Spleen (tissue), 11 donors: ENCODE measurements around the gene NKAIN4. TPM values are rescaled to one million over a fixed set of nuclear protein-coding genes. Genes with fewer than 3 reads are reported as not detected.

Experiments
- DNase-seq: peaks from one replicate; pipeline ENCODE4 v3.0.0-alpha.2; 2020
- H3K27ac ChIP-seq, 8 donors: fragments of 200-600 bp; sonication (generic) in 7 of 8; 1 replicate in 4 of 8; 2 replicates in 4 of 8; pipeline versions ENCODE4 v1.5.0 to v1.8.0; 2016 to 2021; ENCODE audit warnings: inconsistent platforms in 4 of 8, mild to moderate bottlenecking in 4 of 8, moderate library complexity in 1 of 8
- H3K27me3 ChIP-seq, 7 donors: fragments of 200-600 bp; sonication (generic) in 6 of 7; replicated peaks in 1 of 7; 1 replicate in 4 of 7; 2 replicates in 3 of 7; pipeline versions ENCODE4 v1.5.0 to v1.8.0; 2016 to 2021; ENCODE audit warnings: inconsistent platforms in 3 of 7, mild to moderate bottlenecking in 1 of 7
- H3K36me3 ChIP-seq, 6 donors: fragments of 200-600 bp; sonication (generic) in 5 of 6; 1 replicate in 4 of 6; 2 replicates in 2 of 6; pipeline versions ENCODE4 v1.5.0 to v1.8.0; 2016 to 2021; ENCODE audit warnings: inconsistent platforms in 2 of 6
- H3K4me1 ChIP-seq, 6 donors: fragments of 200-600 bp; sonication (generic) in 5 of 6; 1 replicate in 3 of 6; 2 replicates in 3 of 6; pipeline versions ENCODE4 v1.5.0 to v1.8.0; 2016 to 2021; ENCODE audit warnings: inconsistent platforms in 3 of 6
- H3K4me3 ChIP-seq, 8 donors: fragments of 200-600 bp; sonication (generic) in 7 of 8; 1 replicate in 4 of 8; 2 replicates in 4 of 8; pipeline versions ENCODE4 v1.5.0 to v1.8.0; 2016 to 2021; ENCODE audit warnings: inconsistent platforms in 4 of 8, mild to moderate bottlenecking in 4 of 8, moderate library complexity in 2 of 8
- H3K9me3 ChIP-seq, 8 donors: fragments of 200-600 bp; sonication (generic) in 7 of 8; 1 replicate in 4 of 8; 2 replicates in 4 of 8; pipeline versions ENCODE4 v1.5.0 to v1.8.0; 2016 to 2021; ENCODE audit warnings: inconsistent platforms in 4 of 8
- CTCF ChIP-seq, 11 experiments: fragments of 200-600 bp in 7 of 11; fragments of 450-650 bp in 4 of 11; sonication (generic) in 4 of 11; IDR thresholded peaks in 8 of 11; conservative IDR thresholded peaks in 3 of 11; 1 replicate in 7 of 11; 2 replicates in 4 of 11; pipeline versions ENCODE4 v1.4.0 to v1.8.0; 2016 to 2021; ENCODE audit warnings: antibody characterized with exemption in 11 of 11, inconsistent platforms in 4 of 11, mild to moderate bottlenecking in 1 of 11
- POLR2A ChIP-seq, 3 donors: fragments of 450-650 bp; IDR thresholded peaks; one replicate each; pipeline ENCODE4 v1.5.1; 2017; ENCODE audit warnings: antibody characterized with exemption in 3 of 3, mild to moderate bottlenecking in 1 of 3
- POLR2AphosphoS5 ChIP-seq, 3 donors: sonication (generic); formaldehyde crosslinking; IDR thresholded peaks; one replicate each; pipeline ENCODE4 v1.5.1; 2017; ENCODE audit warnings: antibody characterized with exemption in 3 of 3
- WGBS, 5 donors: extraction: QIAGEN DNeasy Blood & Tissue Kit in 3 of 5; methylation state at CpG; one replicate each; pipeline versions ENCODE4 v1.1.5 to v1.1.7; 2013 to 2018; 5-methylcytosine and 5-hydroxymethylcytosine counted together
- intact Hi-C: fragments of 100-400 bp; cut with DNase I; formaldehyde crosslinking; loops from one replicate; pipeline ENCODE4 v1.15.0; 2023; ENCODE audit warnings: low total_unique reads
- polyA plus RNA-seq, 3 donors: library from polyadenylated mRNA; stranded (reverse); fragments of 200-250 nt; gene quantifications; one replicate each; pipeline ENCODE4 v1.2.1, GENCODE V29; 2013
- total RNA-seq, 7 donors: library from RNA; depleted of rRNA in 3 of 7; stranded (reverse); fragments of >200 nt in 3 of 7; fragmentation: NEBNext Ultra II Directional in 4 of 7; extraction: Animal tissue kit (Norgen Biotek cat#: 25700) in 4 of 7; gene quantifications; one replicate each; pipeline versions ENCODE4 v1.1.0 to v1.2.1, GENCODE V29; 2016 to 2021
- donor health status: healthy with polysubstance abuse.
- donor health status: DM: no; HTN: no; CAD: no; lungs with moderate emphysema.
- donor health status: DM: no; HTN: no; CAD: no.
- donor health status: Bipolar disorder and iron deficiency.
- donor health status: healthy.
- donor health status: DM: no; HTN: no; CAD: no.
- donor health status: DM: yes; HTN: yes; CAD: no.

NKAIN4 gene
- total and polyA plus RNA-seq, 10 donors = 0.09 TPM; not detected in 9

DNA sequence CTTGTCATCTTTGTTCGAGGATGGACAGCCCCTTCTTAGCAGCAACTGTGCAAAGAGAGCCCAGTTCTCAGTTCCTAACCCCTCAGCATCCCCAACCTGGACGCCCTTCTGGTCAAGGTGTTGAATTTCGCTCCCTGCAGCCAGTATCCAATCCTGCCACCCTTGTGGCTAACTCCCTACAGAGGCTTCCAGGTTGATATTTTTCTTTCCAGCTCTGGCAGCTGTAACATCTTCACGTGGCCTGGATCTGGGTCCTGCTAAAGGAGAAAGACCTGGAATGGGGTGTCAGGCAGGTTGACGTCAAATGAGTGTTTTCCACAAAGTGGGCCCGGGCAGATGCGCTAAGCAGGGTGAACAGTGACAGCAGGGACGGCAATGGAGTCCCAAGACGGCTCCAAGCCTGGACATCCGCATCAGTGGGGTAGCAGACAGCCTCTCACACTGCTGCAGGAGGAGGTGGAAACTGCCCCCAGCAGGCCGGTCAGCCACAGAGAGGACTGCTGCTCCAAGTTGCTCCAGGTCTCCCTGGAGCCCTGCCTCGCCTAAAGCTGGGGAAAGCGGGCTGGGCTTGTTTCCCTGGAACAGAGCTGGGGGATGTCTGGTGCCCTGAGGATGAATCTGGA, 37.3 kb downstream of the NKAIN4 start:
- peaks cover 0 to 12% (median 0%) of the 10 kb centered on the region in 7 donors for H3K27me3 ChIP-seq
- WGBS, 5 donors = 79 to 89% (median 83%) methylated on average over 13 of the region's 13 CpGs
- peak overlapping the region; percentile 47 to 98 (median 86) for H3K4me3 ChIP-seq
- peaks cover 0 to 29% (median 17%) of the 10 kb centered on the region in 6 donors for H3K36me3 ChIP-seq
- TF ChIP-seq POLR2A (IDR thresholded peaks at IDR 0.05) = no peak
- no peak for TF ChIP-seq CTCF (IDR thresholded peaks at IDR 0.05 in 8 of 11, conservative IDR thresholded peaks at IDR 0.05 in 3 of 11)
- peaks cover 16 to 47% (median 41%) of the 10 kb centered on the region in 6 donors for H3K4me1 ChIP-seq
- intact Hi-C loops = no loop called here
- H3K9me3 ChIP-seq = no peaks in the 10 kb centered on the region
- peak overlapping the region in 7 of 8 donors; percentile 80 to 91 (median 85) for H3K27ac ChIP-seq
- no peak for DNase-seq

DNA sequence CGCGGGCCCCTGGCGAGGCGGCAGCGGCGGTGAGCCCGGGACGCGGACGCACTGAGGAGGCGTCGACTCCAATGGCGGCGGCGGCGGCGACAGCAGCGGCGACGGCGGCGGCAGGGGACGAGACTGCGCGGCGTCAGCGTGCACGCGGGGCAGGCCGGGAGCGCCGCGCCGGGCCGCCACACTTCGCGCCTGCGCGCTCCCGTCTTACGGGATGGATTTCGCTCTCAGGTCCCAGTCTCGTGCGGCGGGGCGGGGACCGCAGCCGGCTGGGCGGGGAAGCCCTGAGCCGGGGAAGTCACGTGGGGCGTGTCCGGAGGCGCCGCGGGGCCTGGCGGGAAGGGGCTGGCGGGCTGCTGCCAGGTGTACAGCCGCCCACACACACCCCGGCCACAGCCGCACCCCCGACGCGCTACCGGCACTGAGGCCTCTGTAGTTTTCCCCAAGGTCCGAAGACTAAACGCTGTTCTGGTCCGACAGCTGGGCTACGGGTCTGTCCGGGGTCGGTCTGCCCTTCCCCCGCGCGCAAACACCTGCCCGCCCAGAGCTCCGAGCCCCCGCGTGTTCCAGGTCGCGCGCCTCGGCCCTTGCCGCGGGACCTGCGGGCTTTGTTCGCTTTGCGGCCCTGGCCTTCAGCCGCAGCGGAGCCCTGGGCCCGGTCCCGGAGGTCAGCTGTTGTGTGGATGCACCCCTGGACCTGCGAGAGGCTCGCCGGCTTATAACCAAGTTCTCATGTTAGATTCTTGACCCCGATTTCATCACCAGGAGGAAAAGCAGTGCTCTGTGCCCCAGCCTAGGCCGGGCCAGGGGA, 38.0 kb downstream of the NKAIN4 start, which contains the start of gene YTHDF1:
YTHDF1 (minus strand) TSS at position 91 of the 808 bp plus-strand sequence. CDS start 239 bp downstream, outside the sequence.
- H3K27me3 ChIP-seq = peaks cover 0 to 12% (median 0%) of the 10 kb centered on the region in 7 donors
- TF ChIP-seq CTCF (IDR thresholded peaks at IDR 0.05 in 8 of 11, conservative IDR thresholded peaks at IDR 0.05 in 3 of 11) = peak in 1 of 11 experiments; percentile 12
- peak; percentile 84 to 91 (median 90) for TF ChIP-seq POLR2AphosphoS5 (IDR thresholded peaks at IDR 0.05)
- TF ChIP-seq POLR2A (IDR thresholded peaks at IDR 0.05) = peak in 1 of 3 donors; percentile 64
- peak within 1 kb of the TSS; percentile 83 to 98 (median 89) for H3K4me3 ChIP-seq
- H3K36me3 ChIP-seq = peaks cover 0 to 36% (median 22%) of the 10 kb centered on the region in 6 donors
- intact Hi-C loops = no loop called here
- H3K27ac ChIP-seq = peak within 1 kb of the TSS; percentile 79 to 91 (median 85)
- peak; percentile 100 for DNase-seq
- no peaks in the 10 kb centered on the region for H3K9me3 ChIP-seq
- H3K4me1 ChIP-seq = peaks cover 16 to 54% (median 45%) of the 10 kb centered on the region in 6 donors
- 1 to 8% (median 1%) methylated on average over 10 to 96 of the region's 96 CpGs for WGBS, 5 donors

DNA sequence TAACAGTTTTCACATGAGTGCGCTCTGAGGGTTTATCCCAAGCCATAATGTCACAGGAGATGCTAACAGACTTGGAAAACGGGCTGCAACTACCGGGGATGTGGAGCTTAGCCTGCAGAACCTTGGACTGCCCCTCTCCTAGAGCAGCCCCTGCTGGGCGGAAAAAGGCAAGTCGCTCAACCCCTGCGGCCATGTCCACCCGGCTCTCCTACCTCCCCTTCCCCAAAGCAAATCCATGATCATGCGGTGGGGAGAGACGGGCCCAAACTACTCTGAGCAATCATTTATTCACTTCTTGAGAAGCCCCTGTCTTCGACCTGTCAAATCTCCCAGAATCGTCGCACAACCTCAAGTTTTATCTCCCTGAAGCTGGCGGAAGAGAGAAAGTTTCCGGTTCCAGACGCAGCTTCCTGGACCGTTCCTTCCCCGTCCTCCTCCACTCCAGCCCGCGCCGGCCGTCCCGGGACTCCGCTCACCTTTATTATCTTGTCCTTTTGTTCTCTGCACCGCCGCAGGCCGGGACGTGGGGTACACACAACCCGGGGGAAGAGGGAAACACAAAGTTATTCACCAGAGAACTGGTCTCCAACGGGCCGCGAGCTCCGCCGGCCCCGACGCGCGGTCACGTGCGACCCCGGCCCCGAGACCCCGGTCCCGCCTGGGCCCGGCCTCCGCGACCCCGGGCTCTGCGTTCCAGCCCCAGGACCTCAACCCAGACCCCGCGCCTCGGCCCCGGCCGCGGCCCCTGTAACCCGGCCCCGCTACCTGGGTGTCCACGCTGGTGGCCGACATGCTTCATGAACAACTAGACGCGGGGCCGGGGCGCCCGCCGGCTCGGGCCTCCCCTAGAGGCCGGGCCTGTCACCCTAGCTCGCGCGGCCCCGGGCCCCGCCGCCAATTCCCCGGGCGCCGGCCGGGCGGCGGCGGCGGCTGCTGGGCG, 38.9 kb downstream of the NKAIN4 start:
- intact Hi-C loops = no loop called here
- peak overlapping the region; percentile 83 to 98 (median 89) for H3K4me3 ChIP-seq

More for the DNA sequence above, 38.9 kb downstream of the NKAIN4 start:
- Histone ChIP-seq H3K4me1 (peaks cover 16 to 63% (median 50%) of the 10 kb centered on the region in 6 donors), H3K36me3 (peaks cover 0 to 45% (median 28%) of the 10 kb centered on the region in 6 donors), H3K9me3 (no peaks in the 10 kb centered on the region), H3K27ac (peak overlapping the region; percentile 53 to 91 (median 84)), H3K27me3 (peaks cover 0 to 7% (median 0%) of the 10 kb centered on the region in 7 donors)
- no peak for DNase-seq
- 2 to 6% (median 3%) methylated on average over 48 to 81 of the region's 81 CpGs for WGBS, 5 donors
- peak in 1 of 11 experiments; percentile 42 for TF ChIP-seq CTCF (IDR thresholded peaks at IDR 0.05 in 8 of 11, conservative IDR thresholded peaks at IDR 0.05 in 3 of 11)
- TF ChIP-seq POLR2AphosphoS5 (IDR thresholded peaks at IDR 0.05) = no peak
